HG02885 (cell line): Measurements from ENCODE around the gene OXT.
"Not testable (repeated sequence)": the region's sequence is repeated elsewhere in the genome, so short reads cannot be mapped to it uniquely, and the experiment has no call there.

ENCODE experiments used
- ATAC-seq: cut with Tn5 transposase; IDR thresholded peaks from one replicate; pipeline ENCODE4 v1.9.1; 2021; ENCODE audit warnings: mild to moderate bottlenecking; ENCODE audit not compliant: unreplicated experiment, poor library complexity

The OXT gene

DNA sequence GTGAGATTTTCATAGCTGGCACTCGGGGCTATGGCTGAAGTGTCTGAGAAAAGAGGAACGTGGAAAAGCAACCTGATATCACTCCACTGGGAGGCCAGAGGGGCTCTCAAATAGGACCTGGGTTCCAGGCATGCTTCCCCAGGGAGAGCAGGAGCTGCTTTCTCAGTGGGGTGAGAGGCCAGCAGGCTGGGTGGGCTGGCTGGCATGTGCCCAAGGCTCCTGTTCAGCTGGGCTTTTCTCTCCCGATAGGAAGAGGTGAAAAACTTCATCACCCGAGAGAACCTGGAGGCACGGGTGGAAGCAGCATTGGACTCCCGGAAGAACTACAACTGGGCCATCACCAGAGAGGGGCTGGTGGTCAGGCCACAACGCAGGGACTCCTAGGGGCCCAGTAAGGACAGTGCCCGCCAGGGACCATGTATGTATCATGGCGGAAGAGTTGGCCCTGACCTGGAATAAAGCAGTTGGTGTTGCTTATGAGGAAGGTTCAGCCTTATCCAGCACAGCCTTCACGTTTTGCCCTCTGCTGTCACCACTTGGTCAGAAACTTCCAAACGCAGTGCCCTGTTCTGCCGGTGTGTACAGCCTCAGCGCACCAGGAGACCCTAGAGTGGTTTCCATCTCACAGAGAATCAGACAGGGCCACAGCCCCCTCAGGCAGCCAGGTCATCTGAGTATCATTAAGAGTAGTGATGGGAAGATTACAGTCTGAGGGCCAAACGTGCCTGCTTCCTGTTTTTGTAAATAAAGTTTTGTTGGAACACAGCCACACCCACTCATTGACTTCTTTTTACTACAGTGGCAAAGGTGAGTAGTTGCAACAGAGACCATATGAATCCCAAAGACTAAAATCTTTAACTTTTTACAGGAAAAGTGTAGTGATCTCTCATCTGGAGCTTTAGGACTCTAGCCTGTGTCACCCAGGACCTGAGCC lies 23.7 kb upstream of the OXT start:
- no peak for ATAC-seq

DNA sequence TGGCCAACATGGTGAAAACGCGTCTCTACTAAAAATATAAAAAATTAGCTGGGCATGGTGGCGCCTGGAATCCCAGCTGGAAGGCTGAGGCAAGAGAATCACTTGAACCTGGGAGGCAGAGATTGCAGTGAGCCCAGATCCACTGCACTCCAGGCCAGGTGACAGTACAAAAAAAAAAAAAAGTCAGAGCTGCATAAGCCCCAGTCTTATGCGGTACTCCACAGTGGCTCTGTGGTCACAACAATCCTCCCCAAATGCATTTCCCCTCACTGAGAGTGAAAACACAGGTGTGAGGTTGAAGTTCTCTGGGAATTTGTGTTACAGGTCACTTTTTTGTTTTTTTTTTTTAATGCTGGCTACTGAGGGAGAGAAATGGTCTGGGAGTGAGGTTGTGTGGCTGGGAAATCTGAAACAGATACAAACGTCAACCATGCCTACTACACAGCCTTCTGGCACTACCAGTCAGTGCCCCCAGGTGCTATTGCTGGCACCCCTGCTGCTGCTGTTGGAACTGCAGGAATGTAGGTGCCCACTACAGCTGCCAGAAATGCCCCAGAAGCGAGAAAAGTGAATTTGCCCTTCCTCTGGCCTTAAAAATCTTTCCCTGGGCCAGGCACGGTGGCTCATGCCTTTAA lies 19.9 kb upstream of the OXT start:
- no peak for ATAC-seq

DNA sequence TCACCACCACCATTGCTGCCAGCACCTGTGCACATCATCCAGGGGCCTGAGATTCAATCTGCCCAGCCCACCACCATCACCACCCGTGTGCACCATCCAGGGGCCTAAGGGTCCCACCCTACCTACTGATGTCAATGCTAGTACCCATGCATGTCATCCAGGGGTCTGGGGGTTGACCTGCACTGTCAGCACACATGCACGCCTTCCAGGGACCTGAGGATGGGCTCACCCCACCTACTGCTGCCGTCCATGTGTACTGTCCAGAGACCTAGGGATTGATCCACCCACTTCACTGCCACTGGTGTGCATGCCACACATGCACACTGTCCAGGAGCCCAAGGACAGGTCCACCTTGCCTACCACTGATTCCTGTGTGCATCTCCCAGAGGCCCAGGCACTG lies 11.9 kb upstream of the OXT start:
- ATAC-seq: no peak

DNA sequence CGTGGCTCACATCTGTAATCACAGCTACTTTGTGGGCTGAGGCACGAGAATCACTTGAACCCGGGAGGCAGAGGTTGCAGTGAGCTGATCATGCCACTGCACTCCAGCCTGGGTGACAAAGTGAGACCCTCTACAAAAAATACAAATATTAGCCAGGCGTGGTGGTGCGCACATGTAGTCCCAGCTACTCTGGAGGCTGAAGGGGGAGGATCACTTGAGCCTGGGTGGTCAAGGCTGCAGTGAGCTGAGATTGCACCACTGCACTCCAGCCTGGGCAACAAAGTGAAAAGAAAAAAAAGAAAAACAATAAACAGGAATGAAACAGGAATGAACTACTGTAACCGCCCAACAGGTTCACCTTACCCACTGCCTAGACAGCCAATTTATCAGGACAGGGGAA lies 7.3 kb upstream of the OXT start:
- ATAC-seq: not testable (repeated sequence)

DNA sequence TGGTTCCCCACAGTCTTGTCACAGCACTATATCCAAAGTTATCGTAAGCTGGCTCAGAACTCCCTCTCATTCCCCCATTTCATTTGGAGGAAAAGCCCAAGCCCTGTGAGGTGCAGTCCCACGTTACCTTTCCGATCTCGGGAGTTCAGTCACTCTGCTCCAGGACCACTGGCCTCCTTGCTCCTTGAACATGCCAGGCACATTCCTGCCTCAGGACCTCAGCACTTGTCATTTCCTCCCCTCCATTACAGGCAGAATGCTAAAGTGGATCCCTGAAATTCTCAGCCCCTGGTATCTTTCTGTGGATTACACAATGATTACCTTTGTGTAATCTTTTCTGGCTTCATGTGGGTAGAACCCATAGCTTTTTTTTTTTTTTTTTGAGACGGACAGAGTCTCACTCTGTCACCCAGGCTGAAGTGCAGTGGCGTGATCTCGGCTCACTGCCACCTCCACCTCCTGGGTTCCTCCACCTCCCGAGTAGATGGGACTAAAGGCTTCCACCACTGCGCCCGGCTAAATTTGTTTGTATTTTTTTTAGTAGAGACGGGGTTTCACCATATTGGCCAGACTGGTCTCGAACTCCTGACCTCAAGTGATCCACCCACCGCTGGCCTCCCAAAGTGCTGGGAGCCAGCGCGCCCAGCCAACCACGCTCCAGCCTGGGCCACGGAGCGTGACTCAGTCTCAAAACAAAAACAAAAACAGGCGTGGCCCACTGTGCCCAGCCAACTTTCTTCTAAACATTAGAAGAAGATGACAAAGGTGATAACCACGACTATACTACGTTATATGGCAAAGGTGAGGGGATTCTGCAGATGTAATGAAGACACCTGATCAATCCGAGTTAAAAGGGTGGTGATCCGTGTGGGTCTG lies 4.0 kb upstream of the OXT start:
- ATAC-seq: no peak

DNA sequence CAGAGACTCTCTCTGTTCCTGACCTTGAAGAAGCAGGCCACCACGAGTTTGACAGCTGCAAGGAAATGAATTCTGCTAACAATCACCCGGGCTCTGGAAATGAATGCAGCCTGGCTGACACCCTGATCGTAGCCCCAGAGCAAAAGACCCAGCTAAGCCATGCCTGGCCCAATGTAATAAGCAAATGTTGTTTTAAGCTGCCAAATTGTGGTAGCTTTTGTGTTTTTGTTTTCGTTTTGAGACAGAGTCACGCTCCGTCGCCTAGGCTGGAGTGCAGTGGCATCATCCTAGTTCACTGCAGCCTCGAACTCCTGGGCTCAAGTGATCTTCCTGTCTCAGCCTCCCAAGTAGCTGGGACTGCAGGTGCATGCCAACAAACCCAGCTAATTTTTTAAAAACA lies 3.3 kb upstream of the OXT start:
- peak; percentile 50 for ATAC-seq

DNA sequence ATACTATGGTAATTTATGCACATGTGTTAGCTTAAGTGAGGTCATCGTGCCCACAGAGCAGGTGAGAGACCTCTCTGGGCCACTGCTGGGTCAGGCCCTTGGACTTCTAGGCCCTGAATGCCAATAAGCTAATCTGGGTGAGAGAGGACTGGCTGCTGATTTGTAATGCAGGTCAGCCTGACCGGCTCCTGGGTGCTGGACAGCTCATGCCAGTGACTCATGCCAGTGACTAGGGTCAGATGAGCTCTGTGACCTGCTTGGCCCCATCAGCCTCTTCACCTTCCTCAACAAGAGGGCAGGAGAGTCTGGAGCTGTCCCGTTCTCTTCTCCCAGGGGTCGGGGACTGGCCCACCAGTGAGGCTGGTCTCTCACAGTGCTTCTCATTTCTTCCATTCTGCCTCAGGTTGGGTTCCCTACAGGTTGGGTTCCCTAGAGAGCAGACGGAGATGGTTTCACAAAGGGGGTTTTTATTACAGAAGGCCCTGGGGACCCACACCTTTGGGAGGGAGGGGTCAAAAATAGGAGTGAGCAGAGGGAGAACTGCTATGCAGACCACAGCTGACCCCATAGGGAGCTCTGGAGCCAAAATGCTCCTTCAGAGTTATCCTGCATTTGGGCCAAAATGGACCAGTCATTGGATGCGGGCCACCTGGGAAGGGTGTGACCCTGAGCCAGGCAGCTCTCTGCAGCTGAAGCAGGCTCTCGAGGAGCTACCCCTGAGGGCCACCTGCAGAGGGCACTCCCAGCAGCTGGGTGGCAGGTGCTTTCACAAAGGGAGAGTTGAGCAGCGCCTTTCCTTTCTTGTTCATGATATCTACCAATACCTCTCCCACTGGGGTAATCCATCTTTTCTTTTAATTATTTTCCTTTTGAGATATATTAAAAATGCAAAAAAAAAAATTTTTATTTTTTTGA lies 2.2 kb upstream of the OXT start:
- no peak for ATAC-seq

DNA sequence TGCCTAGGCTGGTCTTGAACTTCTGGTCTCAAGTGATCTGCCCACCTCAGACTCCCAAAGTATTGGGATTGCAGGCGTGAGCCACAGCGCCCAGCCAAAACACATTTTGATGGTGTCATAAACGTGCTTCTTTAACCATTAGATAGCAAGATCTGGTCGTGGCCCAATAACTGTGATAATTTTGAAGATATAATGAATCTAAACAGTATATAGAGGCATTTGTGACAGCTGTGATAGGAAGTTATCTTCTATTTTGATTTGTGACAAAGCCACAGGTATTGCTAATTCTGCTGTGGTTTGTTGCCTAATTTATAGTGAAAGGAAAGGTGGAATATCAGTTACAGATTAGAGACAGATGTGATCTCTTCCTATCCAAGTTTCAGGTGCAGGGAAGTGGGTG lies 695 bp upstream of the OXT start:
- no peak for ATAC-seq

DNA sequence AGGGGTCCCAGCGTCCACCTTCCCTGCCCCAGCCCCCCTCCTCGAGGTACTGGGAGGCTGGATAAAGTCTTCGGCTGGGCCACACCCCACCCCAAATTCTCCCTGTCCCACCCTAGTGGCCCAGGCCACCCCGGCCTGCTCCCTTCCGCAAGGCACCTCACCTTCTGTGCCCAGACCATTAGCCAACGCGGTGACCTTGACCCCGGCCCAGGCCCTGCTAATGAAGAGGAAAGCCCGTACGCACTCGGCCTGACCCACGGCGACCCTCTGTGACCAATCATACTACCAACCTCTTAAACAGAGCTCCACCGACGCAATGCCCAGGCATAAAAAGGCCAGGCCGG lies 182 bp upstream of the OXT start:
- ATAC-seq: no peak

DNA sequence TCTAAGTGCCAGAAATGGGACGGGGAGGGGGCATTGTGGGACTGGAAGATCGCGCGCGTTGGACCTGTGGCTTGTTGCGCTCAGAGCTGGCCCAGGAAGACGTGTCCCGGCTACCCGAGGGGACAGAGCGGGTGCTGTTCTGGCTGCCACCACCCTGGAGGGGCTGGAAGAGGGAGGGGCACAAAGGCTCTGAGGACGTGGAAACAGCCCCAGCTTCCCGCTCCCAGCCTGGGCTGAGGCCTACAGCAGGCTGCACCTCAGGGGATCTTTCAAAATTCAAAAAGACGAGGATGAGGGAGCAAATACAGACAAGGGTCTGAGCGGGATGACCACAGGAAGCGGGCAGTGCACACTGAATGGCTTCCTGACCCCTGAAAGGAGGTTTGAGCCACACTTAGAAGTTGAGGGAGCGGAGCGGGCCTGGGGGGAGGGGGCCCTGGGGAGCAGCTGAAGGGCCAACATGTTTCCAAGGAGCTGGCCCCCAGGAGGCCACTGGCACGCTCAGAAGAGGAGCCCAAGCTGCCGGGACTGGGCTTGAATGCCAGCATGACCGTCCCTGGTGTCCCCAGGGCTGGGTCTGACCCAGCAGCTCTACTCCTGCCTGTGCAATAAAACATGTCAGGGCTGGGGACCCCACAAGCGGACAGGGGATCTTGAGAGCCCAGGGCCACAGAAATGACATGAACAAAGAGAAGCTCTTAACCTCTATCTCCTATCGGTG lies 1.3 kb downstream of the OXT start:
- ATAC-seq: no peak

DNA sequence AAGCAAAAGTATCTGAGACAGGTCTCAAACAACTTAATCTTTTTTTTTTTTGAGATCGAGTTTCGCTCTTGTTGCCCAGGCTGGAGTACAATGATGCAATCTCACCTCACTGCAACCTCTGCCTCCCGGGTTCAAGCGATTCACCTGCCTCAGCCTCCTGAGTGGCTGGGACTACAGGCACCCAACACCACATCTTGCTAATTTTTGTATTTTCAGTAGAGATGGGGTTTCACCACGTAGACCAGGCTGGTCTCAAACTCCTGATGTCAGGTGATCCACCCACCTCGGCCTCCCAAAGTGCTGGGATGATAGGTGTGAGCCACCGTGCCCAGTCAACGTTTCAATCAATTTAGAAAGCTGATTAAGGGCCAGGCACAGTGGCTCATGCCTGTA lies 1.8 kb downstream of the OXT start:
- ATAC-seq: not testable (repeated sequence)

DNA sequence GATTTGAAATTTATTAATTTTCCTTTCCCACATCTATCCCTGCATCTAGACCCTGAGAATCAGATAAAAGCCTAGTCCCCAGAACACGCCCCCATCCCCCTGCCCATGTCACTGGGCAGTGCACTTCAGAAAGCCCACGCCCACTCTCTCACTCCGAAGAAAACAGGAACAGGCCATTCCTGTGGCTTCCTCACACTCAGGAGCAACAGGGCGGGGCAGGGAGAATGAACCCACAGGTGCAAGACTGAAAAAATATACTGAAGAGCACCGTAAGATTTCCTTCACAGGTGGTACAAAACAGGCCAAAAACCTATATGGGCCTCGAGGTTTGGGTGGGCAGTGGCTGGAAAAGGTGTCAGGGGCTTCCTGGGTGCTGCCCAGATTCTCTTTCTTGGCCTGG lies 3.4 kb downstream of the OXT start:
- ATAC-seq: no peak

DNA sequence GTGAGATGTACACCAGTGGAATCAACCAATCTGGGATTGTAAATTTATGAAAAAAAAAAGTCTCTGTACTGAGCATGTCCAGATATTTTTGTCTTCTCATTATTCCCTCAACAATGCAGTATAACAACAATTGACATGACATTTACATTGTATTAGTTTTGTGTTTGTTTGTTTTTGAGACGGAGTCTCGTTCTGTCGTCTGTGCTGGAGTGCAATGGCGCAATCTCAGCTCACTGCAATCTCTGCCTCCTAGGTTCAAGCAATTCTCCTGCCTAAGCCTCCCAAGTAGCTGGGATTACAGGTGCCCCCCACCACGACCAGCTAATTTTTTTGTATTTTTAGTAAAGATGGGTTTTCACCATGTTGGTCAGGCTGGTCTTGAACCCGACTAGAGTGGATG lies 3.9 kb downstream of the OXT start:
- ATAC-seq: not testable (repeated sequence)

DNA sequence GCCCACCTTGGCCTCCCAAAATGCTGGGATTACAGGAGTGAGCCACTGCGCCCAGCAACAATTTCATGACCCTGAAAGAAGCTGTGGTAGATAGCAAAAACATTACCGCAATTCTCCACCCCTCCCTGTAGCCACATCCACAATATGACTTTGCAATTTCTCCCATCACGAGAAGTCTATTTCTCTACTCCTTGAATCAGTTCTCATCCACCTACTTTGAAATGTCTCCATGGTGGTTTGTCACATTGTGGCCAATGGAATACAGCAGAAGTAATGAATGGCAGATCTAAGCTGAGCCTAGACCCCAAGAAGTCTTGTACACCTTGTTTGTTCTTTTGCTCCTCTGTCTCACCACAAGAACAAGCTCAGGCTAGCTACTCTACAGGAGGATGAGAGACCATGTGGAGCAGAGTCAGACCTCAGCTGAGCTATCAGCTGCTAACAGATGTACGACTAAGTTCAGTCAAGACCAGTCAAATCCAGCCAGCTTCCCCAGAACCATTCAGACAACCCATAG lies 6.3 kb downstream of the OXT start:
- ATAC-seq: no peak

DNA sequence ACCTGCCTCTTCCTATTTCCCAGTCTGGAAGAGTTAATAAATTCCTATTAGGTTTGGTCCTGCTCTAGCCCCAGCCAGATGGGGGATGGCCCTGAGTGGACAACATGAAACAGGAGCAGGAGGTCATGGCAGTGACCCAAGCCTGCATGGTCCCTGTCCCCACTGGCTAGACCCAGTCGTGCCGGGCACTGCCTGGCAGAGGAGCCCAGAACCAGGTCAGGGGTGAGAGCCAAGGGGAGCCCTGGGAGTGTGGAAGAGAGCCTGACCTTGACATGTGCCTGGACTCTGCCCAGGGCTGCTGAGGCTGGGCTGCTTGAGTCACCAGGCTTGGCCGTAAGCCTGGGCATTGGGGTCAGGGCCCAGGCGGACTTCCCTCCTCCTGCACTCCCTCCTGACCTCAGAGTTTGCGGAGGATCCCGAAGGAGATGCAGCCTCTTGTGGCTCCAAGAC lies 9.5 kb downstream of the OXT start:
- ATAC-seq: no peak

DNA sequence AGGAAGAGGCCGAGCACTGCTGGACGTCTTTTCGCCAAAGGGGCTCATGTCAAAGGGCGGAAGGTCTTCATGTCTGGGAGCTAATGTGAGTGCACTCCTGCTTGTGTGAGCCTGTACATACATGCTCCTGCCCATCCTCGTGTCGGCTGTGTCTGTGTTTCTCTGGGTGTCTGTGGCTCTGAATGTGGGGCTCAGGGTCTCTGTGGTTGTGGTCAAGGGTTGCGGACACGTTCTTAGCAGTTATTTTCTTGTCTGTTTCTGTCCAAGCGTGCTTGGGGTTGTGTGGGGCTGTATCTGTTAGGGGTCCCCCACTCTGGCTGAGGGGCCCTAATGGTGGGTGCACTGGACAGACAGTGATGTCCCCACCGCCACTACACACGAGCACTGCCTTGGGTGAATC lies 10.2 kb downstream of the OXT start:
- no peak for ATAC-seq

DNA sequence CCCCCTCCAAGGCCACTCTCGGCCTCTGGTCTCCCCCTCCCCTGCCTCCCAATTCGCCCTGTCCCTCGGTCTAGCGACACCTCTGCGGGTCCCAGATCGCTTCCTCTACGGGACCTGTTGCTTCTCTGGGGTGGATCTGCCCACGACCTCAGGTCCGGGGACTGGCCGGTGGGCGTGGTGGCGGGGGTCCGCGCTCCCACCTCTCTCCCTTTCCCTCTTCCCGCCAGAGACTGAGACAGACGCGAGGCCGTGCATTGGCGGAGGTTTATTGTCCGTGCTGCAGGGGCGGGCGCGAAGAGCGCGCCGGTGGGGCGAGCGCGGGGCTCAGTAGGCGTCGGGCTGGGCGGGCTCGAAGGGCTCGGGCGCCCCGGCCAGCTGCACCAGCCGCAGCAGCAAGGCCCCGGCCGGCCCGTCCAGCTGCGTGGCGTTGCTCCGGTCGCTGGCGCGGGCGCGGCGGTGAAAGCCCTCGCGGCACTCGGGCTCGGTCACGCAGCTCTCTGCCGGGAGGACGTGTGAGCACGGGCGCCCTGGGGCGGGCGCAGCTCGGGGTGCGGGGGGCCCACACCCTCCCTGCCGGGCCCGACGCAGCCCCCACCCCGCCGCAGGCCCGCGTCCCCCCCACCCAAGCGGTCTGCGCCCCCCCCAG lies 11.0 kb downstream of the OXT start:
- ATAC-seq: no peak
